Urothelium cell line (cell line): ENCODE measurements around the gene AOPEP.

Experiments
- DNase-seq: peaks from one replicate; pipeline ENCODE4 v3.0.0; 2011; ENCODE audit warnings: low spot score, mixed read lengths
- FAIRE-seq: peaks from 2 replicates; lab custom pipeline; 2011; peaks lifted over from hg19 to GRCh38; lab: Jason Lieb, UNC

AOPEP gene

DNA sequence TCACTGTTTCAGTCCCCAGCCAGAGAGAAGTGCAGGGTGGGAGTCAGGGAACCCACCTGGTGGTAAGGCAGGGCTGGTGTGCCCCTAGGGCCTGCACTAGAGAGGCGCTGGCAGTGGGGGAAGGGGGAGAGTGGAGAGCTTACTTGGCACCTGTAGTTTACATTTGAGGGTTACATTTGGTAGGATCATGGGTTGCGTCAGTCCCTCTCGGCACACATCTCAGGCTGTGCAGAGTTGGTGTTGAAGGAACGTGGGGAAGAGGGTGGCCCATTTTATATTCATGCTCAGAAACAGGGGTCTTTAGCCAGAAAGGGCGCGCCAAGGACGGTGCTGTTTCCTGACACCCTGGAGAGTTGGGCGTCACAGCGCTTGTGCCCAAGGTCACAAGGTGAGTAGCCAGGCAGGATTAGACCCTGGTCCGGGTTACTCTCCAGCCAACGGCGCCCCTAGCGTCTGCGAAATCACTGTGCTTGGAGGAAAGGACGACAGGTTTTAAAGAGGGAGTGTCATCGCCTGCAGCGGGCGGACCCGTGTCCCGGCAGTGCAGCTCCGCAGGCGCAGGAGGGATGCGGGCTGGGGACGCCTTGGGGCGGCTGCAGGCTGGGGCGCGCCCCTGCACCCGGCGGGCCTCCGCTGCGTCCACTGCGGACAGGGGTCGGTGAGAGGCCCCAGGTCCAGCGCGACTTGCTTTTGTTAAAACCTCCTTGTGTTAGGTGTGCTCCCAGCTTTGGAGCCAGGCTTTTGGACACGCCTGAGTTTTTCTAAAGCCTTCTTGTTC is 318.4 kb downstream of the AOPEP start:
- DNase-seq: no peak
- FAIRE-seq: no peak

DNA sequence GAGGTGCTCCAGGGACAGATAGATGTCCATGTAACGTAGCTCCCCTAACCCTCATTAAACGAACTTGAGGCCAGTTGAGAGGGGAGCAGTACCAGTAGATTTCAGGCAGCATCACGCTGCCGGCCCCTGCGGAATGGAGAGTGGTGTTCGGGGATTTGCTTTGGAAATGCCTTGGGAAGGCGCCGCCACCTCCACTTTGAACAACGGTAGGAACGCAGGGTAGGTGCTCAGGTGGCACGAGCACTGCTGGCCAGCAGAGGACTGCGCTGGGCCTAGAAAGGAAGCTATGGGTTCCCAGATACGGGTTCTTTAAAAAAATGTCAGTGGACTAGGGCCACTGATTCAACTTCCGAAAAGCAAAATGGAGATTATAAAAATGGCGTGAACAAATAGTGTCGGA is 319.3 kb downstream of the AOPEP start:
- DNase-seq: no peak

DNA sequence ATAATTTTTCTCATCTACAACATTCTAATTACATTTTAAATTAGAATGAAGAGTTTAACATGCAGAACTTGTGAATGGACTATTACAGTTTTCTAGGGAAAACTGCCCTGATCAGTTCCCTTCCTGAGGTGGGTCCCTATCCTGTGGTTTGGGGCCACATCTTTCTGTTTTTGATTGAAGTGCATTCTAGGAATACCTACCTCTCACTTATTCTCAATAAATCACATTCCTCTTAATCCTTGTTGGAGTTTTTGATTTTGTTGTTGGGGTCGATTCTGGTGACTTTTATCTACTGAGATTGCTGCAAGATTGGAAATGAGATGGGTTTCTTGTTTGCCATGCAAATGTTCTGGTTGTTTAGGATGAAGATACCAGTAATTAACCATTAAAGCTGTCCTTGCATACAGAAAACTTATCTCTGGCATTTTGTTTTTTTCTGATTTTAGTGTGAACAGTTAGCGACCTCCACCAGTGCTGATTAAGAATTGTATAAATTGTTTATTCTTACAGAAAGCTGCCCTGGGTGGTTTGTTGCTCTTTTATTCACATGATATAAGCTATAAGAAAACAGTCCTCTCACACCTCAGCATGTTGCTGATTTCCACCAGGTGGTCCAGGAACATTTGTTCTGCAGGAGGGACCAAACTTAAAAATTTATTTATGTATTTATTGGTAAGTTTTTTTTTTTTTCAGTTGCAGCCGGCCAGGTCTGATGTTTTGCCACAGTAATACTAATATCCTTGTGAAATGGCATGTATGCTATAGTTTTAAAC is 321.1 kb downstream of the AOPEP start:
- no peak for DNase-seq

More for the DNA sequence above, 319.3 kb downstream of the AOPEP start:
- no peak for FAIRE-seq

DNA sequence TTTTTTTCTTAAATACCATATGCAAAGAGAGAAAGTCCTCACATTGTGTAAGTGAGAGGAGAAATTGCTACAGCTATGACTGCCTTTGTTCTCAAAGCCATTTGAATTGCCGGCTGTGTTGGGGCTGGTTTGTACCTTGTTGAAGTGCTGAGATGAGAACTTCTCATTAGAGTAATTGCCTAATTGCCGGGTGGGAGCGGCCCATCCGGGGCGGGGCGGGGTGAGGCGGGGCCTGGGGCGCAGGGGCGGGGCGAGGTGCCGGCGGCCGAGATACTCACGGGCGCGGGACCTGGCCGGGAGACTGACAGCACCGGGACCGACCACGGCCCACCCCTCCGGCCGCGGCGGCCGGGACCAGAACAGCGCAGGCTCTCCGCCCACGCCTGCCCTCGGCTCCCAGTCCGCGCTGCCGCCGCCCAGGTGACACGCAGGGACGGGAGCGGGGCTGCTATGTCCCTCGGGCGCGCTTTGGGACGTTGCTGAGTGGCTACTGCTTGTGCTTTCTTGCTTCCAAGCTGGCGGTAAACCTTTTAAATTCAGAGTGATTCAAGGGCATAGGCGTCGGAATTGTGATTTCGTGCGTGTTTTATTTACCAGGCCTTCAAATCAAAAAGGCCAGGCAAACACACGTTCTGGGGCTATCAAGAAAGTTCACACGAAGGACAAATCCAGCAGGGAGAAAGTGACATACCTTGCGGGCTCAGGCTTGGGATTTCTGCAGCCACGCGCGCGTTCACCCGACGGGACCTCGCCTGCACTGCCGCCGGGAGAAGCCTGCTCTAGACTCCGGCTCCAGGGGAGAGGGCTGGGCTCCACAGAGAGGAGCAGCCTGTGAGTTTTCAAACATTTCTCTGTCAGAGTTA is 322.0 kb downstream of the AOPEP start:
- FAIRE-seq: no peak

More for the DNA sequence above, 321.1 kb downstream of the AOPEP start:
- FAIRE-seq: no peak

DNA sequence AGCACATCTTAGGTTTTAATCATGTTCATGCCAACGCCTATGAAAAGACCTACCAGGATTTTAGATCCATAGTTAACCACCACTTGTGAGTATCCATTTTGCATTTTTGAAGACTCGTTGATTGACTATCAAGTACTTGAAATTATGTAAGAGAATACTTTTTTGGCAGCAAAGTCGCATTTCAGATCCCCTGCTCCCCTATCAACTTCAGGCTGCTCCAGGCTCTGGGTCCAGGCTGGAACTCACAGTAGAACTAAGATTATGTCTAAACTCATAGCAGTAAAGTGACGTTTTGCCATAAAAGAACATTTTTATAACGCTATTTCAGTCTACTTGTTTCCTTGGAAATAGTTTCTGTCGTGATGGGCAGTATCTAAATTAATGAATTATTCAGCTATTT is 323.3 kb downstream of the AOPEP start:
- DNase-seq: no peak
- no peak for FAIRE-seq

More for the DNA sequence above, 322.0 kb downstream of the AOPEP start:
- no peak for DNase-seq

DNA sequence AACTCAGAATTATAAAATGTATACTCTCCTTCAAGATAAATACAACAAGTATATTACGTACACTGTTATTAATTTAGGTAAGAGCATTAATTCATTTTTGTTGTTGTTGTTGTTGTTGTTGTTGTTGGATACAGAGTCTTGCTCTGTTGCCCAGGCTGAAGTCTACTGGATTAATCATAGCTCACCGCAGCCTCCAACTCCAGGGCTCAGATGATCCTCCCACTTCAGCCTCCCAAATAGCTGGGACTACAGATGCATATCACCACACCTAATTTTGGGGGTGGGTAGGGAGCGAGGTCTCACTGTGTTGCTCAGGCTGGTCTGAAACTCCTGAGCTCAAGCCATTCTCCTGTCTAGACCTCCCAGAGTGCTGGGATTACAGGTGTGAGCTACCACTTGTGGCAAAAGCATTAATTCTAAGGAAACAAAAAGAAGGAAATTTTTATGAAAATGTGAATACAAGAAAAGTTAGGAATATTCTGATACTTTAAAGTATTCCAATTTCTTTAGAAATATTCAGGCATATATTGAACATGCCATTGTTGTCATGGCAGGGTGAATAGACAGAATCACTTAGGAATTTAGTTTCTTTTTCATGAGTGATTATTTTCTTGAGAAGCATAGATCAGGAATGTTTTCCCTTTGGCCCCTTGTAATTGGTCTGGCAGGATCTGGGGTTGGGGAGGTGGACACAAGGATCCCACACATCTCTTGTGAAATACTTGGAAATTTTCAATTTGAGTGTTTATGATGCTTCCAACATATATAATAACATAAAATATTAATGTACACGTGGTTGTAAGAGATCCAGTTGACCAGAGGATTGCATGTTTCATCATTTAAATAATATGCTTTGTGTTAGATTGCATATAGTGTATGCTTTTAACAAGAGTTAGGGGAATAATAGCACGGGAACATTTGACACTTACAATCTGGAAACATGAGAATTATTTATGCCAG is 327.4 kb downstream of the AOPEP start:
- DNase-seq: no peak
- FAIRE-seq: no peak

DNA sequence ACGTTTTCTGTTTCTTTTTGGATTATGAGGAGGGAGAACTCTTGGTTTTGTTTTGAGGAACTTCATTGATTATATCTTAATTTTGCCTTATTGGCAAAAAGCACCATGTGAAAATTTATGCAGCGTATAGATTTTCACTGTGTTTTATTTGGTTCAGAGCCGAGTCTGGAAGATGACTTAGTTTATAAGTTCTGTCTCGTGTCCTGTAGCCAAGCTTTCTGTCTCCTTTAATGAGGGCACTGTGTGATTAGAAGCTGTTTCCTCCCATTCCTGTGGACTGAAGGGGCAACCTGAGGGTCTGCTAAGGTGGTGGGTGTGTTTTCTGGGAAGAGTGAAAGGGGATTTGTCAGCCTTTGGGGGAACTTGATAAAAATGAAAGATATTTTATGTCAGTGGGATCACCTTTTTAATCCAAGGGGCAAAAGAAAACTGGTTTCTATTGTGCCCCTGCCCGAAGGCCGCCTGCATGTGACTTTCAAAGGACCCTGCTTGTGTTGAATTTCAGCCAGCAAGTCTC is 328.9 kb downstream of the AOPEP start:
- no peak for FAIRE-seq
- DNase-seq: no peak

DNA sequence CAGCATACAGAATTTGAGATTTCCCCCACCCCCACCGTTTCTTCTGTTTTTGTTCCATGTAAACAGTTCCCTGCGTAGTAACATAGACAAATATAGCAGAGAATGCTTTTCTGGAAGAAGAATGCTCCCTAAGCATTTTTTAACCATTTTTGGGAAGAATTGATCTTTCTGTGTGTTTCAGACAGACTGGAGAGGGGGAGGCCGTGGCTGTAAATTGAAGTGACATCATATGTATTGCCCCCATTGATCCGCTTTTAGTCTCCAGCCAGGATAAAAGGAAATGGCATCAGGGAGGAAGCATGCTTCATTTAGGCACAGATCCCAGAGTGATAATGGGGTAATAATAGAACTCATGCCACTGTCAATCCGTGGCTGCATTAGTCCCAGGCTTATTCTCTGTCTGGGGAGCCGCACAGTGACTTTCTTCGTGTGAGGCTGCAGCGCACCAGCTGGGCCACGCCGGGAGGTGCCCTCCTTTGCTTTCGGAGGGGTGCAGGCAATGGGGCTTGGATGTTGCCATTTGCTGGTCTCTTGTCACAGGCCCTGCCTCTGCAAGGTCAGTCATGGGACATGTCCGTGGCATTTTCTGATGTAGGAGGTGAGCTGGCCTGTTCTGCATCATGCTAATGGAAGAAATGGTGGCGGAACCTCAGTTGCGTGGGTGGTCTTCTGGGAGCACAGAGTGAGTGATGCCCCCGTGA is 329.5 kb downstream of the AOPEP start:
- FAIRE-seq: no peak
- no peak for DNase-seq

DNA sequence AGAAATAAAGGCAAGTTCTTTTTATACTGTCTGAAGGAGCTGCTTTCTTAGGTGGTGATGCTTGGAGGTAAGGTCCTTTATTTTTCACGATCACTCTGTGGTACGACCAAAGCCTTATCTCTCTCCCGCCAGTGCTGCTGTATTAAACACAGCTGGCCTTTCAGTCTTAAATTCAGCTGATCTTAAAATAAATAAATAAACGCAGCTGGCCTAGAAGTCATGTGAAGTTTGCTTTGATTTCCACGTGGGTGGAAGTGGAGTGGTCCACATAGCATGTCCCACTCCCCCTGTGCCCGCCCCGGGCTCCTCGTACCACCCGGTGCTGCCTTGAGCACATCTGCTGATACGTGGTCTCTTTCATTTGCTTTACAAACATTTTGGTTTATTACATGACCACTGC is 330.6 kb downstream of the AOPEP start:
- FAIRE-seq (no peak), DNase-seq (no peak)

DNA sequence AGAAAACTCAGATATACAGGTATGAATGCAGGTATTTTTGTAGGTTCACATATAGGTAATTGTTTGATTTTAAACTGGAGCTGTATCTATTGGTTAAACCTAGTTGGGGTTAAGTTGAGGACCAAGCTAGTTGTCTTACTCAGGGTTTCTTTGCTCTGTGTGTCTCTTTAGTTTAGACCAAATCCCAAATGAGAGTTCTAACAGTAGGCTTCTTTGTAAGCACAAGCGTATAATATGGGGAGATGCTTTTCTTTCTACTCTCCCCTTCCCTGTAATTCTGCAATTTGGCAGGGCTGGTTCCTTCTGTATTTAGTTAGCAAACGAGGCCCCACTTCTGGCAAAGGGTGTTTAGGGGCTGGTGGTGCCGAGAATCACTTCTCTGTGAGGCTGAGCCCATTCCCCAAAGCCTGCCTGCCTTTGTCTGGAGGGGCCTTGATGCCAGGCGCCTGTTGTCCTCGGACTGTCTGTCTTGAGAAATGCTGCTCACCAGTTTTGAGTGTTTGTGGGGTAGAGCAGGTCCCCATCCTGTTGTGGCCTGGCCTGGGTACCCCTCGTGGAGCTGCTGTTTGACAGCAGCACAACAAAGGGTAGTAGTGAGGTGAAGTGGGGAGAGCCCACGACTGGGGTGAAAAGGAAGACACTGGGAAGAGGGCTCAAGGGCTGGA is 331.8 kb downstream of the AOPEP start:
- DNase-seq (no peak), FAIRE-seq (no peak)

DNA sequence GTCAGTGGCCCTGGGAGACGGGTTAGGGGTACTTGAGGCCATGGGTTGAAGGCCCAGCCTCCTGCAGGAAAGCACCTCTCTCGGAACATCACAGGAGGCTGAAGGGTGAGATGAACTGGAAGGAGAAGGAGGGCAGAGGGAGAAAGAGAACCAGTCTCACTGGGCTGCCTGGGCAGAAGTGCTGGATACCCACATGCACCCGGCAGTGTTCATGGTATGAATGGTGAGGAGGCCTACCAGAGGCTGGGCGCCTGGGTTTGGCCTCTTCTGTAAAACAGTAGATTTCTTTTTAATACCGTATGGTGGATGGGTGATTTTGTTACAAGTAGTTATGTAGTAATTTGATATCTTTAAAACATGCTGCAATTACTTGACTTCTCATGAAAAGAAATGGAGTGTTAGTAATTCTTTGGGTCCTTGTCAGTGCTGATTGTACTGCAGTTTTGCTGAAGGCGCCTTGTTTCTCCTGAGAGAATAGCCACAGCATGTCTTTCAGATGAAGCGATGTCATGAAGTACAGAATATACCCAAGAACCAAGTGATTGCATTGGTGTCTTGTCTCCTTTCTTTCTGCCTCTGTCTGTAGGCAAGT is 332.4 kb downstream of the AOPEP start:
- DNase-seq (no peak), FAIRE-seq (no peak)

DNA sequence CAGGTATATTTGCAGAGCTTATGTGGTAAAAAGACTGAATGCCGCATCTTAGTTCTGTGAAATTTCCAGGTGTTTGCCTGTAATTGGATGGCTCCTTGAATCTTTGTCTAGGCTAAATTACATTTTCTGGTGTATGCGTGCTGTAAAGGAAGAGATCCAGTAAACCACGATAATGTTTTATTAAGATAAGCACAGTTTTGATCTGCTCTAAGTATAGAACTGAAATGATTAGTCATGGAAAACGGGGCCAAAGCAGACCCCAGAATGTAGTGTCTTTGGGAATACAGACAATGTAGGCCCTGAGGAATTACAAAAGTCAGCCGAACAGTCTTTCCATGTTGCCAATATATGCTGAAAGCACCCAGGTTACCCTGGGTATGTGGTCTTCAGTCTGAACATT is 333.7 kb downstream of the AOPEP start:
- no peak for FAIRE-seq

DNA sequence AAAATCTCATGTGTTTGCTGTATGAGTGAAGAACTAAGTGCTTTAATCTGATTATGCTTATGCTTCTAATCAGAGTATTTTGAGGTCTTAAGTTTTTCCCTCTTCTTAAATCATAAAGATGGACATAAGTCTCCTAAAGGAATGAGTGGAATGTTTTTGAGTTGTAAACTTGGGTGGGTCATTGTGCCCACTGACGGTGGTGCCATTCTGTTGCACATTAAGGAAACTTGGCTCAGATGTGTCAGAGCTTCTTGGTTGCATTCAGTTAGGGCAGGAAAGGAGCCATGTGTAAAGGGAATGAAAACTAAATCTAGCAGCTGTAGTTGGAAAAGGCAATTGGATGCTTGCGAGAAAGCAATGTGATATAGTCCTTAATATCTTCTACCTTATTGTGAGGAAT is 334.4 kb downstream of the AOPEP start:
- DNase-seq (no peak), FAIRE-seq (no peak)

More for the DNA sequence above, 333.7 kb downstream of the AOPEP start:
- no peak for DNase-seq

DNA sequence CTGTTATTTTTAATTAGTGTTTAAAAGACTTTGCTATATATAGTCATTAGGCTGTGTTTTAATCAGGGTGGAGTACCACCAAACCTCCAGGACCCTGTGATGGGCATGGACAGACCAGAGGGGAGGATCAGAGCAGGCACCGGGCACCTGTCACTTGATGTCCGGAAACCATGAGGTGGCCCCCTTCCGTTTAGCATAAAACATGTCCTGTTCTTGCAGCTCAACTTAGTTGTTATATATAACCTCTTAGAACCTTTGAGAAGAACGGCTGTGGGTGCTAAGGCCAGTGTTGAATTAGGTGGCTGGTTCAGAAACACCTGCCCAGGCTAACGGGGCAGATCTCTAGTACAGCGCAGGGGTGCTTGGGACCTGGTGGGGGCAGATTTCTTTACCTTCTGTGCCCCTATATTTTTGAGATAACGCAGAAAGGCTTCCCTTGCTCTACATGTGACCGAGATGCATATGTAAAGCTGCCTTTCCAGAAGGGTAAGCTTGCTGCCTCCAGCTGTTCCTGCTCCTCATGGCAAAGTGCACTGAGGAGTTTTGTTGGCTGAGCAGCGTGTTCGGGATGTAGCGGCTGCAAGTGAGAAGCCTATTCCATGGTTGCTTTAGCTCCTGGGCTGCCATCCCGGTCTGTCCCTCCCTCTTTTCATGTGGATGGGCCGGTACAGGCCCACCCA is 335.6 kb downstream of the AOPEP start:
- FAIRE-seq (no peak), DNase-seq (no peak)

DNA sequence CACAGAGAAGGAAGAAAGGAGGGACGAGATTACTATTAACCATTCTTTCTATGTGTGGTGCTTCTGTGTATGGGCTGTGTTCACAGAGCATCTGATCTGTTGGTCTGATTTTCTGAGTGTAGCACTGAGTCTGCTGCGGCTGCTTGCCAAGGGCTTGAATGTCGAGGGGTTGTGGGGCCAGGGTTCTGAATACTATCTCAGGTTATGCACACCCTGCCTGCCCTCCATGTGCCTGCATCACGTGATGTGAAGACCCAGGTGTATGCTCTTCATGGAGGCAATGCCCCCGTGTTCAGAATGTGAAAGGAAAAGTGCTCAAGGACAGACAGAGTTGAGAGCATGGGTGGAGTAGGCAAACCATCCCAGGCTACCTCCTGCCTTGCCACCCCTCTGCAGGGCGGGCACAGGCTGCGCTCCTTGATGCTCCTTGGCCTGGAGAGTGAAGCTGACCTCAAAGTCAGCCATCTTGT is 336.1 kb downstream of the AOPEP start:
- no peak for DNase-seq
- no peak for FAIRE-seq

DNA sequence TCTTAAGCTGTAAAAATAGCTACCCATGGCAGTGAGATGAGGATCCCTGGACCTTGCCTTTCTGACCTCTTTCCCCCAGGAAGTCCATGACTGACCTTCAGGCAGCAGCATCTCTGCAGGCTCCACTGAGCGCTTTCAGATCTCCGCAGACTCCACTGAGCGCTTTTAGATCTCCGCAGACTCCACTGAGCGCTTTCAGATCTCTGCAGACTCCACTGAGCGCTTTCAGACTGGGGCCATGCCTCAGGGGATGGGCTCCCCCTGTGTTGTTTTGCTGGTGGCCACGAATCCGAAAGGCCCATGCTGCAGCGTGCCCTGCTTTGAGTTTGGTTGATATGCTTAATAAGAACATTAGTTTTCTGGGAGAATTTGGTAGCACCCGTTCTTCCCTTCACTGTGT is 336.8 kb downstream of the AOPEP start:
- DNase-seq (no peak), FAIRE-seq (no peak)

DNA sequence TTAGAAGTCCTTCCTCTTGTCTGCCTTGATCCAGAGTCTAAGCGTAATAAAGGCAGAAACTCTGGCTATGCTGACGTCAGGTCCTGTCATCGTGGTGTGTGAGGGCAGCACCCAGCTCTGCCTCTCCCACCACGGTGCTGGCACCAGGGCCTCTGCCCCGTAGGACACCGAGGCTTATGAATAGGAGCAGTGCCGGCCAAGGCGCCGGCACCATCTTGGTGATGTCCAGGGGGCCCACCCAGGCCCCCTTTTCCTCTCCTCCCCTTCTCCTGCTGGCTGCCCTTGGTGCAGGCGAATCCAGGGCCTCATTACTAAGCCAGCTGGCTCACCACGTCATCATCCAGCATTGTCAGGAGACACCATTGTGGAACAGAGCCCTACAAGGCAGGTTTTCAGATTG is 338.7 kb downstream of the AOPEP start:
- no peak for FAIRE-seq
- no peak for DNase-seq

DNA sequence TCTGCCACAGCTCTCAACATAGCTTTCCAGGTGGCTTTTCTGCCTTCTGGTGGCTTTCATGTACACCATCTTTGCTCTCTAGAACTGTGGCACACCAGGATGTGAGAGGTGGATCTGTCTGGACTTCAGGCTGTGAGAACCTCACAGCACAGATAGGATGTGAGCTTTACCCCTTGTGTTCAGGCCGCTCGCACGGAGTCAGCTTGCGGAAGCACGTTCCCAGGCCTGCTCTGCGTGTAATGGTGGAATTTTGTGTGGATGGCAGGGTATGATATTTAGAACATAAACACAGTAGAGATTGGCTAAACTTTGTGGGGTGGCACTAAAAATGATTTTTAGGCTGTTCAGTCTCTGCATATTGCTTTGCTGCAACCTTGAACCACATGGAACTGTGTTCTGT is 340.6 kb downstream of the AOPEP start:
- FAIRE-seq: no peak
- no peak for DNase-seq
